Effector memory CD8-positive, alpha-beta T cell (primary cell): Measurements from ENCODE around the gene PCBD2.
"Not testable (repeated sequence)": the region's sequence is repeated elsewhere in the genome, so short reads cannot be mapped to it uniquely, and the experiment has no call there.

Experiments used
- ATAC-seq: fragments of 150-1000 bp; cut with Tn5 transposase; replicated peaks from 2 replicates; pipeline ENCODE4 v1.10.0; 2021; ENCODE audit warnings: mild to moderate bottlenecking, moderate library complexity
- DNase-seq, 3 experiments: peaks; one replicate each; pipeline ENCODE4 v3.0.0; 2021
- H3K27ac Mint-ChIP-seq, 2 donors: one replicate each; pipeline ENCODE4 v1.8.0; 2022; ENCODE audit warnings: mild to moderate bottlenecking in 2 of 2, mixed read lengths in 2 of 2, moderate library complexity in 2 of 2
- H3K27me3 Mint-ChIP-seq, 2 donors: one replicate each; pipeline ENCODE4 v1.8.0; 2022; ENCODE audit warnings: mixed read lengths in 2 of 2
- H3K36me3 Mint-ChIP-seq: one replicate; pipeline ENCODE4 v1.8.0; 2022; ENCODE audit warnings: mild to moderate bottlenecking, moderate library complexity, mixed read lengths; ENCODE audit not compliant: insufficient read depth
- H3K4me1 Mint-ChIP-seq, 2 donors: one replicate each; pipeline ENCODE4 v1.8.0; 2022; ENCODE audit warnings: low read depth in 2 of 2, mixed read lengths in 2 of 2
- H3K4me3 Mint-ChIP-seq, 2 donors: one replicate each; pipeline ENCODE4 v1.8.0; 2022; ENCODE audit warnings: mild to moderate bottlenecking in 2 of 2, mixed read lengths in 2 of 2, moderate library complexity in 2 of 2
- H3K9me3 Mint-ChIP-seq, 2 donors: one replicate each; pipeline ENCODE4 v1.8.0; 2022; ENCODE audit warnings: mixed read lengths in 2 of 2
- total RNA-seq, 9 experiments: gene quantifications; one replicate each; lab custom pipeline; 2026; lab: John Stamatoyannopoulos, UW

PCBD2 gene
- 10.2 to 28.8 (median 13.2) reads per million in 9 experiments for total RNA-seq

- ATAC-seq: peak; percentile 85
- peaks cover 46% of the 10 kb centered on the region for H3K36me3 Mint-ChIP-seq
- H3K4me3 Mint-ChIP-seq: peak within 1 kb of the TSS; percentile 90 to 93
These were observed at the start of gene PCBD2 for GRCh38 chr5:134904610-134905245. Gene PCBD2, plus strand, starts transcription at chr5:134905131. Its CDS starts 9 bp downstream, at chr5:134905140.

GRCh38 chr5:134856465-134856864 lies 48.5 kb upstream of the PCBD2 start:
- H3K27ac Mint-ChIP-seq, H3K4me3 Mint-ChIP-seq, DNase-seq, H3K9me3 Mint-ChIP-seq, H3K27me3 Mint-ChIP-seq, ATAC-seq: not testable (repeated sequence)
- H3K36me3 Mint-ChIP-seq: peaks cover 67% of the 10 kb centered on the region
- H3K4me1 Mint-ChIP-seq: peaks cover 2 to 18% of the 10 kb centered on the region in 2 donors

More at GRCh38 chr5:134904610-134905245, at the start of gene PCBD2:
- Mint-ChIP-seq H3K4me1 (peaks cover 3 to 5% of the 10 kb centered on the region in 2 donors), H3K9me3 (no peaks in the 10 kb centered on the region), H3K27me3 (no peaks in the 10 kb centered on the region), H3K27ac (peak within 1 kb of the TSS; percentile 93 to 98)
- DNase-seq: peak; percentile 91 to 95 (median 94)

DNA sequence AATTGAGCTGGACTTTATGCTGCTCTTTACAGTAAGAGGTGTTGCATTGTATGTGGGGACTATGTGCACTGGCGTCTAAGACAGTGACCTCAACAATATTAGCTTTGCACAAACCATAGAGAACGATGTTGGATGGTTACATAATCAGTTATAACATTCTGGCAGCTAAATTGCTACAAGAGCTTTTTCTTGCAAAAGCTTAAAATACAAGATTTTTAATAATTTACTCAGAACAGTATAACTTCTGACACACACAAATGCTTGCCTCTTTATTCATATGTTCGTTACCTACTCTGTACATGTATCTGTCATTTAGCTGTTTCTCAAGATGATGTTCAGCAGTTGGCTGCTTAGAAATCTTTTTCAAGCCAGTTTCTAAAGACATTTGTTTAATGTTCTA lies 47.5 kb upstream of the PCBD2 start:
- no peaks in the 10 kb centered on the region for H3K27me3 Mint-ChIP-seq
- peaks cover 60% of the 10 kb centered on the region for H3K36me3 Mint-ChIP-seq
- peaks cover 2 to 18% of the 10 kb centered on the region in 2 donors for H3K4me1 Mint-ChIP-seq
- H3K27ac Mint-ChIP-seq: peak overlapping the region in 1 of 2 donors; percentile 36
- DNase-seq: no peak
- no peaks in the 10 kb centered on the region for H3K9me3 Mint-ChIP-seq
- no peak overlapping the region for H3K4me3 Mint-ChIP-seq
- no peak for ATAC-seq

- H3K4me3 Mint-ChIP-seq: no peak overlapping the region
- H3K27me3 Mint-ChIP-seq: no peaks in the 10 kb centered on the region
- DNase-seq (no peak), ATAC-seq (no peak)
- H3K36me3 Mint-ChIP-seq: peaks cover 11% of the 10 kb centered on the region
- H3K4me1 Mint-ChIP-seq: no peaks in the 10 kb centered on the region
- H3K9me3 Mint-ChIP-seq: no peaks in the 10 kb centered on the region
- H3K27ac Mint-ChIP-seq: no peak overlapping the region
These were observed 40.2 kb upstream of the PCBD2 start for GRCh38 chr5:134864707-134865106.

GRCh38 chr5:134873494-134873893 lies 31.4 kb upstream of the PCBD2 start:
- H3K4me3 Mint-ChIP-seq: peak overlapping the region; percentile 95 to 96
- peaks cover 30 to 31% of the 10 kb centered on the region in 2 donors for H3K4me1 Mint-ChIP-seq
- ATAC-seq: no peak
- no peaks in the 10 kb centered on the region for H3K9me3 Mint-ChIP-seq
- H3K36me3 Mint-ChIP-seq: peaks cover 9% of the 10 kb centered on the region
- H3K27ac Mint-ChIP-seq: peak overlapping the region; percentile 96 to 97
- H3K27me3 Mint-ChIP-seq: no peaks in the 10 kb centered on the region
- no peak for DNase-seq

DNA sequence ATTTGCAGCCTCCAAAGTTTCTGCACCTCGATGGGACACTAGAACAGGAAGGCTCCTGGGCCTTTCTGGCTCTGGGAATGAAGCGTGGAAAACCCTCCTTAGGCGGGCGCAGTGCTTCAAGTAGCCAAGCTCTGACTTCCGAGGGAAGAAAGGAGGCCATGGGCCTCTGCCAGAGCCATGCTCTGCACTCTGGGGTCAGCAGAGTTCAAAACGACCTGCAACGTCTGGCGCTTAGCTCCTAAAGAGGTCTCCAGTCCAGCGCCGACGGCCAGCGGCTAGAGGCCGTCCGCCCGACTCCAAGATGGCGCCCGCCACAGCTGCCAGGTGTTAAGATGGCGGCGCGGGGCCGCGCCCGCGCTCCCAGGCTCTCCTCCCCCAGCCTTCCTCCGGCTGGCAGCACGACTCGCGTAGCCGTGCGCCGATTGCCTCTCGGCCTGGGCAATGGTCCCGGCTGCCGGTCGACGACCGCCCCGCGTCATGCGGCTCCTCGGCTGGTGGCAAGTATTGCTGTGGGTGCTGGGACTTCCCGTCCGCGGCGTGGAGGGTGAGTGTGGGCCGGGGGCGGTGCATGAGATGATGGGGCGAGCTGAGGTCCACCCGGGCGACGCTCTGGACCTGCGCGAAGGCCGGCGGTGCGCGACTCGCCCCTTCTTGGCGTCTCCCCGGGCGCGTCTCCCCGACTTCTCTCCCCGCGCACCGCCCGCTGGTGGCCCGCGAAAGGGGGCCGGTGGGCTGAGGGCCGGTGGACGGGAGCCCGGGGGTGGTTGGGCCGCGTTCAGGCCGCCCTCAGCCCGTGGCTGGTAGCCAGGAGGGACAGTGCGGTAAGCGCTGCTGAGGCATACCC lies 30.7 kb upstream of the PCBD2 start, which contains the start of gene TXNDC15:
TSS of gene TXNDC15 (plus strand) at position 385 of the 844 bp plus-strand sequence. CDS start at position 442, 57 bp downstream.
- ATAC-seq (peak; percentile 94), DNase-seq (peak; percentile 76 to 79 (median 78))
- H3K27ac Mint-ChIP-seq: peak within 1 kb of the TSS; percentile 96 to 97
- no peaks in the 10 kb centered on the region for H3K27me3 Mint-ChIP-seq
- H3K4me3 Mint-ChIP-seq: peak within 1 kb of the TSS; percentile 95 to 96
- peaks cover 34% of the 10 kb centered on the region in 2 donors for H3K4me1 Mint-ChIP-seq
- no peaks in the 10 kb centered on the region for H3K9me3 Mint-ChIP-seq
- H3K36me3 Mint-ChIP-seq: peaks cover 9% of the 10 kb centered on the region

- ATAC-seq (peak; percentile 22), DNase-seq (peak; percentile 7 to 27 (median 9))
- H3K4me1 Mint-ChIP-seq: peaks cover 41 to 42% of the 10 kb centered on the region in 2 donors
- H3K27ac Mint-ChIP-seq: peak overlapping the region; percentile 96 to 97
- H3K4me3 Mint-ChIP-seq: peak overlapping the region; percentile 95 to 96
- H3K27me3 Mint-ChIP-seq: no peaks in the 10 kb centered on the region
- H3K9me3 Mint-ChIP-seq: no peaks in the 10 kb centered on the region
- H3K36me3 Mint-ChIP-seq: peaks cover 15% of the 10 kb centered on the region
These were observed 29.9 kb upstream of the PCBD2 start for GRCh38 chr5:134874831-134875655.

DNA sequence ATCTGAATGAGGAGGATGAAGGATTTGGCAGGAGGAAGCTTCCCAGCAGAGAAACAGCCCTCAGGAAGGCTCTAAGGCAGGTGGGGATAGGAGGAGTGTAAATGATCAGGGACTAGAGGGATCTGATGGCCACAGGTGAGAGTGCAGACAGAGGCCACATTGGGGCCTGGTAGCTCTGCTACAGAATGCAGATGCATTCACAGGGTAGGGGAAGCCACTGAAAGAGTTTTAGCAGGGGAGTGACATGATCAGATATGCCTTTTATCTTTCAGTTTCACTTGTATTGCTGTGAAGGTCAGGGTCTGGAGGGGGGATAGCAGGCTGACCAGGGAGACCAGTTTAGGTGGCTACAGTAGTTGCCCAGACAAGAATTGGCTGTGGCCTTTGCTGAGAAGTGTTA lies 27.8 kb upstream of the PCBD2 start:
- Mint-ChIP-seq H3K9me3 (no peaks in the 10 kb centered on the region), H3K36me3 (peaks cover 20% of the 10 kb centered on the region), H3K27ac (peak overlapping the region; percentile 96 to 97), H3K4me3 (peak overlapping the region; percentile 9 to 18), H3K27me3 (no peaks in the 10 kb centered on the region), H3K4me1 (peaks cover 42 to 49% of the 10 kb centered on the region in 2 donors)
- DNase-seq: no peak
- ATAC-seq: no peak

DNA sequence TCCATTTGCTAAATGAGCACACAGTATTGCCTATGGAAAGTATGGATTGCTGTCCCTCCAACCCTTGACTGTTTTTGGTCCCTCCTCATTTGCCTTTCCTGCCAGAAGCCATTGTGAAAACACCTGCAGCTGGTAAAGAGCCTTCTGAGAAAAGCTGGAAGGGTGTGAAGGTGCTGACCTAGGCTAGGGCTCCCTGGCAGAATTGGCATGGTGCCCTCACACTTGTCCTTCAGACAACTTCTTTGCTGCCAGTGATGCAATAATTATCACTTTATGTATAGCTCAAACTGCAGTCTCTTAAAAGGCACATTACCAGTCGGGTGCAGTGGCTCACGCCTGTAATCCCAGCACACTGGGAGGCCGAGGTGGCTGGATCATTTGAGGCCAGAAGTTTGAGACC lies 26.5 kb upstream of the PCBD2 start:
- ATAC-seq: no peak
- DNase-seq: no peak
- Mint-ChIP-seq H3K9me3 (no peaks in the 10 kb centered on the region), H3K27me3 (no peaks in the 10 kb centered on the region), H3K36me3 (peaks cover 24% of the 10 kb centered on the region), H3K4me1 (peaks cover 42 to 48% of the 10 kb centered on the region in 2 donors), H3K4me3 (no peak overlapping the region), H3K27ac (peak overlapping the region in 1 of 2 donors; percentile 85)

DNA sequence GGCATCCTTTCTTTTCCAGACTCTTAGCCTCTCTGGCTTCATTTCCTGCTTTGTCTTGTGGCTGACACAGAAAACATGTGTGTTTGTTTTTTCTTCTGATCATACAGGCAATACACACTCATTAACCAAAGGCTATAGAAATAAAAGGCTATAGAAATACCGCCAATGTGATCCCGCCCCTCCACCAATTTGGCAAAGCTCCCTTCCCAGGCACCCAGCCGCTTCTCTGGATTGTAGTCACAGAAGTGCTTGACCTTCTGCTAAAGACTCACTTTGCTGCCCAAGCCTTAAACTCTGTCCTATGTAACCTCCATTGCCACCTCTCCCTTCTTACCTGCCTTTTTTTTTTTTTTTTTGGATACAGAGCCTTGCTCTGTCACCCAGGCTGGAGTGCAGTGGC lies 25.5 kb upstream of the PCBD2 start:
- Mint-ChIP-seq H3K4me1 (peaks cover 36 to 45% of the 10 kb centered on the region in 2 donors), H3K36me3 (peaks cover 22% of the 10 kb centered on the region), H3K27ac (no peak overlapping the region), H3K27me3 (no peaks in the 10 kb centered on the region), H3K4me3 (no peak overlapping the region), H3K9me3 (no peaks in the 10 kb centered on the region)
- DNase-seq (no peak), ATAC-seq (no peak)

GRCh38 chr5:134880937-134881336 lies 24.0 kb upstream of the PCBD2 start:
- not testable (repeated sequence) for ATAC-seq, H3K27ac Mint-ChIP-seq, H3K9me3 Mint-ChIP-seq, H3K27me3 Mint-ChIP-seq, H3K4me3 Mint-ChIP-seq, DNase-seq
- Mint-ChIP-seq H3K4me1 (peaks cover 33 to 45% of the 10 kb centered on the region in 2 donors), H3K36me3 (peaks cover 22% of the 10 kb centered on the region)

- H3K9me3 Mint-ChIP-seq, ATAC-seq, H3K27ac Mint-ChIP-seq, H3K27me3 Mint-ChIP-seq, DNase-seq, H3K4me3 Mint-ChIP-seq: not testable (repeated sequence)
- Mint-ChIP-seq H3K36me3 (peaks cover 22% of the 10 kb centered on the region), H3K4me1 (peaks cover 30 to 43% of the 10 kb centered on the region in 2 donors)
These were observed 23.2 kb upstream of the PCBD2 start for GRCh38 chr5:134881711-134882110.
